ENCODE results near the gene POLQ.
"Not testable (repeated sequence)": the region's sequence is repeated elsewhere in the genome, so short reads cannot be mapped to it uniquely, and the experiment has no call there.

The POLQ gene

DNA sequence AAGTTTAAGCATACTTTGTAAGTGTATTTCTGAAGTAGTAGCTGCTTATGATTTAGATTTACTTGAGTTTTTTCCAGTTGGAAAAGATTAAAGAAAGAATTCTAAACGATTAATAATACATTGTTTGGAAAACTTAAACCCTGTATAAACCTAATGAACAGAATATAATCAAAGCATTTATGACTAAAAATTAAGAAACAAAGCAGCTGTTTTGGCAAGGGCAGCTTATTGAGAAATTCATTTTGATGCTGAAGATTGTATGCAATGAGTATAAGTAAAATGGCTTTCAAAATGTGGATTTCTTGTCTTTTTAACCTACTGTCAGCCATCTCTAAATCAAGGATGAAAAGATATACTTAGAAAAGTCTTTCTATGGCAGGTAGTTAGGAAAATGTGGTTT lies 140.2 kb downstream of the POLQ start:
- no peak overlapping the region for H3K4me3 ChIP-seq (ENCODE audit: low read depth, low read length)
- TF ChIP-seq, protein P1, sequence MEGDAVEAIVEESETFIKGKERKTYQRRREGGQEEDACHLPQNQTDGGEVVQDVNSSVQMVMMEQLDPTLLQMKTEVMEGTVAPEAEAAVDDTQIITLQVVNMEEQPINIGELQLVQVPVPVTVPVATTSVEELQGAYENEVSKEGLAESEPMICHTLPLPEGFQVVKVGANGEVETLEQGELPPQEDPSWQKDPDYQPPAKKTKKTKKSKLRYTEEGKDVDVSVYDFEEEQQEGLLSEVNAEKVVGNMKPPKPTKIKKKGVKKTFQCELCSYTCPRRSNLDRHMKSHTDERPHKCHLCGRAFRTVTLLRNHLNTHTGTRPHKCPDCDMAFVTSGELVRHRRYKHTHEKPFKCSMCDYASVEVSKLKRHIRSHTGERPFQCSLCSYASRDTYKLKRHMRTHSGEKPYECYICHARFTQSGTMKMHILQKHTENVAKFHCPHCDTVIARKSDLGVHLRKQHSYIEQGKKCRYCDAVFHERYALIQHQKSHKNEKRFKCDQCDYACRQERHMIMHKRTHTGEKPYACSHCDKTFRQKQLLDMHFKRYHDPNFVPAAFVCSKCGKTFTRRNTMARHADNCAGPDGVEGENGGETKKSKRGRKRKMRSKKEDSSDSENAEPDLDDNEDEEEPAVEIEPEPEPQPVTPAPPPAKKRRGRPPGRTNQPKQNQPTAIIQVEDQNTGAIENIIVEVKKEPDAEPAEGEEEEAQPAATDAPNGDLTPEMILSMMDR (conservative IDR thresholded peaks at IDR 0.05; ENCODE audit: low read depth, low read length), result no peak
- no peak for DNase-seq (ENCODE audit: low read depth)

DNA sequence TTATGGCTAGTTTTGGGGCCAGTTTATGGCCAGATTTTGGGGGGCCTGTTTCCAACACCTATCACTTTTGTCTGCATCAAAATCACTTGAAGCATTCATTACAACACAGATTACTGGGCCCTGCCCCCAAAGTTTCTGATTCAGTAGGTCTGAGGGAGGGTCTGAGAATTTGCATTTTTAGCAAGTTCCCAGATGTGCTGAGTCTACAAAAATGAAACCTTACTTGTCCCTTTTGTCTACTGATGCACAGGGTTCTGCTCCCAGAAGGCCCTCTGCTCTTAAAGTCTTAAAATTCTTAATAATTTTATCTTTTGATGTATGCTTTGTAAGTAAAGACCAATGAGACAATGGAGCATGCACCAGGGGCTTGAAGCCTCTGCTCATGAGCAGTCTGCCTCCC lies 146.0 kb downstream of the POLQ start:
- no peak overlapping the region for H3K4me3 ChIP-seq (ENCODE audit: low read depth, low read length)
- TF ChIP-seq, protein P1 (conservative IDR thresholded peaks at IDR 0.05; ENCODE audit: low read depth, low read length), result no peak
- no peak for DNase-seq (ENCODE audit: low read depth)

- H3K4me3 ChIP-seq (ENCODE audit: low read depth, low read length); DNase-seq (ENCODE audit: low read depth): not testable (repeated sequence)
These were observed 147.7 kb downstream of the POLQ start for GRCh38 chr3:121398051-121398450.

- DNase-seq (ENCODE audit: low read depth); H3K4me3 ChIP-seq (ENCODE audit: low read depth, low read length): not testable (repeated sequence)
These were observed 149.8 kb downstream of the POLQ start for GRCh38 chr3:121395967-121396366.

- not testable (repeated sequence) for DNase-seq (ENCODE audit: low read depth); H3K4me3 ChIP-seq (ENCODE audit: low read depth, low read length)
These were observed 157.5 kb downstream of the POLQ start for GRCh38 chr3:121388308-121388707.
